ENCODE data around the gene ANKEF1.

Gene ANKEF1

GRCh38 chr20:10090588-10091166 lies 55.9 kb downstream of the ANKEF1 start:
- DNase-seq = peak; percentile 84

- DNase-seq = peak; percentile 62
These were observed 58.4 kb downstream of the ANKEF1 start for GRCh38 chr20:10093087-10093591.

GRCh38 chr20:10094566-10095173 lies 59.9 kb downstream of the ANKEF1 start:
- peak; percentile 27 for DNase-seq

- DNase-seq = no peak
These were observed 62.0 kb downstream of the ANKEF1 start for GRCh38 chr20:10096790-10097189.

GRCh38 chr20:10105046-10105445 lies 70.3 kb downstream of the ANKEF1 start:
- no peak for DNase-seq
